BLaER1 treated with 17β-estradiol and CSF1 and Interleukin-3, amounts not matched to agents 10 nM and 100 nM (cell line): ENCODE measurements around the gene TP53I13.

Experiments
- H3K27ac ChIP-seq, 11 experiments: shearing (Covaris generic); formaldehyde crosslinking; 2 replicates each; pipeline ENCODE4 v1.8.1; 2022
- H3K27me3 ChIP-seq, 11 experiments: shearing (Covaris generic); formaldehyde crosslinking; 2 replicates each; pipeline ENCODE4 v1.8.1; 2022
- H3K36me3 ChIP-seq, 11 experiments: shearing (Covaris generic); formaldehyde crosslinking; 2 replicates each; pipeline ENCODE4 v1.8.1; 2022
- H3K4me1 ChIP-seq, 10 experiments: shearing (Covaris generic); formaldehyde crosslinking; 2 replicates each; pipeline ENCODE4 v1.8.1; 2022
- H3K4me2 ChIP-seq, 11 experiments: shearing (Covaris generic); formaldehyde crosslinking; 2 replicates each; pipeline ENCODE4 v1.8.1; 2022
- H3K4me3 ChIP-seq, 10 experiments: shearing (Covaris generic); formaldehyde crosslinking; 2 replicates each; pipeline ENCODE4 v1.8.1; 2022
- H3K9ac ChIP-seq, 11 experiments: shearing (Covaris generic); formaldehyde crosslinking; 2 replicates each; pipeline ENCODE4 v1.8.1; 2022
- H3K9me3 ChIP-seq, 11 experiments: shearing (Covaris generic); formaldehyde crosslinking; replicated peaks in 1 of 11; 2 replicates each; pipeline ENCODE4 v1.8.1; 2022
- H4K20me1 ChIP-seq, 11 experiments: shearing (Covaris generic); formaldehyde crosslinking; 2 replicates each; pipeline ENCODE4 v1.8.1; 2022
- Cebpa-rat ChIP-seq, 11 experiments: shearing (Covaris generic); IDR thresholded peaks; 2 replicates each; pipeline ENCODE4 v1.8.1; 2022

The TP53I13 gene

DNA sequence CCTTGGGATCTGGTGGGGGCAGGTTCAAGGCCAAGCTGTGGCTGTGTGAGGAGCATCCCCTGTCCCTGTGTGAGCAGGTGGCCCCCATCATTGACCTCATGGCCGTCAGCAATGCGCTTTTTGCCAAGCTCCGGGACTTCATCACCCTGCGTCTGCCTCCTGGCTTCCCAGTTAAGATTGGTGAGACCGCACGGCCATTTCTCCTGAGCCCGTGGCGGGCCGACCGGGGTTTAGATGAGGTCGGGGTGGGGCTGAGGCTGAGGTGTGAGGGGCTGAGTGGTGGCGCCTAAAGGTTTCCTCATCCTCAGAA, 43.5 kb downstream of the TP53I13 start:
- no peak for TF ChIP-seq Cebpa-rat (IDR thresholded peaks at IDR 0.05)
- H3K36me3 ChIP-seq: peaks cover 0 to 50% (median 32%) of the 10 kb centered on the region in 11 experiments; a peak in 17 of 22 replicates
- no peak overlapping the region for H3K9ac ChIP-seq
- H3K27me3 ChIP-seq: peaks cover 13 to 23% (median 16%) of the 10 kb centered on the region in 11 experiments
- H3K27ac ChIP-seq: no peak overlapping the region
- H4K20me1 ChIP-seq: peaks cover 0 to 83% (median 36%) of the 10 kb centered on the region in 11 experiments; a peak in 18 of 22 replicates
- H3K4me2 ChIP-seq: no peak overlapping the region
- no peak overlapping the region for H3K4me3 ChIP-seq
- H3K9me3 ChIP-seq: peaks cover 0 to 5% (median 0%) of the 10 kb centered on the region in 11 experiments; a peak in 1 of 22 replicates
- peaks cover 33 to 76% (median 60%) of the 10 kb centered on the region in 10 experiments for H3K4me1 ChIP-seq

DNA sequence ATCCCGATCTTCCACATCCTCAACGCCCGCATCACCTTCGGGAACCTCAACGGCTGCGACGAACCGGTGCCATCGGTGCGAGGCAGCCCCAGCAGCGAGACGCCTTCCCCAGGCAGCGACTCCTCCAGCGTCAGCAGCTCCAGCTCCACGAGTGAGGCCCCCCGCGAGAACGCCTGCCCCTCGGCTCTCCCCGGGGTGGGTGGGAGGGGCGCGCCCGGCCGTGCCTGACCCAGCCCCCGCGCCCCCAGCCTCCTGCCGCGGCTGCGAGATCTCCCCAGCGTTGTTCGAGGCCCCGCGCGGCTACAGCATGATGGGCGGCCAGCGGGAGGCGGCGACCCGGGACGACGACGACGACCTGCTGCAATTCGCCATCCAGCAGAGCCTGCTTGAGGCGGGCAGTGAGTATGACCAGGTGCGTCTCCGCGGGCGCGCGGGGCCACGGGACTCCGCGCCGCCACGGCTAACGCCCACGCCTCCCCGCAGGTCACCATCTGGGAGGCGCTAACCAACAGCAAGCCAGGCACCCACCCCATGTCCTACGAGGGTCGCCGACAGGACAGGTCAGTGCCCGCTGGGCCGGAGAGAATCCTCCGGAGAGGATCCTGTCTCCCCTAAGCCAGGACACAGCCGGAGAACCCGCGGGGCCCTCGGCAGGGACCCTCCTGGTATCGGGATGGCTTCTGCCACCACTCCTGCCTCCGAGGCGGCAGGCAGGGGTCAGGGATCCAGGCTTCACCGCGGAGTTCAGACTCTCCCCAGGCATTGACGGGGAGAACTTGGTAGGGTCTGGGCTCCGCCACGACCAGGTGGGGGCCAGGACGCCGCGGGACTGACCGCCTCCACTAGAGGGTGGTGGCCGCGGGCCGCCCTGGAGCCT, 44.1 kb downstream of the TP53I13 start:
- H3K4me1 ChIP-seq: peaks cover 39 to 76% (median 60%) of the 10 kb centered on the region in 10 experiments
- no peak for TF ChIP-seq Cebpa-rat (IDR thresholded peaks at IDR 0.05)
- peak overlapping the region in 5 of 11 experiments; percentile 35 to 57 (median 40); a peak in 7 of 22 replicates for H3K9ac ChIP-seq
- H4K20me1 ChIP-seq: peaks cover 0 to 78% (median 30%) of the 10 kb centered on the region in 11 experiments; a peak in 18 of 22 replicates
- H3K36me3 ChIP-seq: peaks cover 0 to 49% (median 32%) of the 10 kb centered on the region in 11 experiments; a peak in 17 of 22 replicates
- H3K27ac ChIP-seq: peak overlapping the region in 6 of 11 experiments; percentile 13 to 50 (median 38); a peak in 6 of 22 replicates
- H3K9me3 ChIP-seq: peaks cover 0 to 5% (median 0%) of the 10 kb centered on the region in 11 experiments; a peak in 1 of 22 replicates
- peak overlapping the region in 4 of 10 experiments; percentile 40 to 52 (median 46); a peak in 6 of 20 replicates for H3K4me3 ChIP-seq
- peaks cover 13 to 28% (median 21%) of the 10 kb centered on the region in 11 experiments for H3K27me3 ChIP-seq
- H3K4me2 ChIP-seq: peak overlapping the region; percentile 92 to 98 (median 95); a peak in 21 of 22 replicates

DNA sequence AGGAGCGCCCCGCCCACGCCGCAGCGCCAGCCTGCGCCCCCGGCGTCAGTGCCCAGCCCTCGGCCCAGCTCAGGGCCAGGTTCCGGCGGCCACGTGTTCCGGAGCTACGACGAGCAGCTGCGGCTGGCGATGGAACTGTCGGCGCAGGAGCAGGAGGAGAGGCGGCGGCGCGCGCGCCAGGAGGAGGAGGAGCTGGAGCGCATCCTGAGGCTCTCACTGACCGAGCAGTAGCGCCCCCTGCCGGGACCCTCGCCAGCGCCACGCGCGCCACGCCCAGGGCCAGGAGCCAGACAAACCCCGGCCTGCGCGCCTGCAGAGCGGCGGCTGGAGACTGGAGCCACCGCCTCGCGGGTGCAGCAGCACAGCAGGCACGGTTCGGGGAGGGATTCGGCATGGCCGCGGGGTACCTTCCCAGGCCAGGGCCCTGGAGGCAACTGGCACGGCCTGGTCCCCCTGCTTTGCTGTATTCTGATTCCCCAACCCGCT, 44.9 kb downstream of the TP53I13 start:
- H3K9me3 ChIP-seq: peaks cover 0 to 5% (median 0%) of the 10 kb centered on the region in 11 experiments; a peak in 1 of 22 replicates
- H4K20me1 ChIP-seq: peaks cover 0 to 71% (median 22%) of the 10 kb centered on the region in 11 experiments; a peak in 18 of 22 replicates
- peaks cover 0 to 42% (median 32%) of the 10 kb centered on the region in 11 experiments; a peak in 17 of 22 replicates for H3K36me3 ChIP-seq
- peak overlapping the region in 6 of 11 experiments; percentile 13 to 50 (median 42); a peak in 6 of 22 replicates for H3K27ac ChIP-seq
- H3K9ac ChIP-seq: peak overlapping the region in 10 of 11 experiments; percentile 17 to 65 (median 38); a peak in 18 of 22 replicates
- TF ChIP-seq Cebpa-rat (IDR thresholded peaks at IDR 0.05): no peak
- H3K4me2 ChIP-seq: peak overlapping the region; percentile 92 to 98 (median 95)
- H3K4me3 ChIP-seq: peak overlapping the region in 5 of 10 experiments; percentile 13 to 52 (median 41); a peak in 9 of 20 replicates
- peaks cover 13 to 28% (median 22%) of the 10 kb centered on the region in 11 experiments for H3K27me3 ChIP-seq
- H3K4me1 ChIP-seq: peaks cover 43 to 76% (median 63%) of the 10 kb centered on the region in 10 experiments

DNA sequence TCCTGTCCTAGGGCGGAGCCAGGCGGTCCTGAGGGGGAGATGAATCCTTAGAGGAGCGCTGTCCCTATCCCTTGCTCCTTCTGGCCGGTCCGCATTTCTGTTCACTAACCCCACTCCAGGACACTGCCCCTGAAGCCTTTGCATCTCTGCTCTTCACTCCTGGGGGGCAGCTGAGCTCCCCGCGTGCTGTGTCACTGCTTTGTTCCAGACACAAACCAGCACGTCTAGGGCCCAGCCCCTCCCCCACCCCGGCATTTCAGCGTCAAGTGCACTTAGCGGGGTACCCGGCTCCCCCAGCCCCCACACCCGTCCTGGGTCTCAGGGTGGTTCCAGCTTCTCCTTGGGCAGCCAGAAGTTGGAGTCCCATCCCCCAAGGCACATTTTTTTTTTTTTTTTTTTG, 45.4 kb downstream of the TP53I13 start:
- H3K27me3 ChIP-seq: peaks cover 13 to 28% (median 22%) of the 10 kb centered on the region in 11 experiments
- H3K4me3 ChIP-seq: peak overlapping the region in 5 of 10 experiments; percentile 13 to 52 (median 41); a peak in 7 of 20 replicates
- peaks cover 48 to 76% (median 67%) of the 10 kb centered on the region in 10 experiments for H3K4me1 ChIP-seq
- peaks cover 0 to 5% (median 0%) of the 10 kb centered on the region in 11 experiments; a peak in 1 of 22 replicates for H3K9me3 ChIP-seq
- H3K36me3 ChIP-seq: peaks cover 0 to 37% (median 29%) of the 10 kb centered on the region in 11 experiments; a peak in 17 of 22 replicates
- H3K4me2 ChIP-seq: peak overlapping the region; percentile 92 to 98 (median 95)
- peaks cover 0 to 66% (median 22%) of the 10 kb centered on the region in 11 experiments; a peak in 18 of 22 replicates for H4K20me1 ChIP-seq
- H3K9ac ChIP-seq: peak overlapping the region in 10 of 11 experiments; percentile 17 to 65 (median 38); a peak in 16 of 22 replicates
- TF ChIP-seq Cebpa-rat (IDR thresholded peaks at IDR 0.05): no peak
- H3K27ac ChIP-seq: peak overlapping the region in 3 of 11 experiments; percentile 9 to 39 (median 19); a peak in 3 of 22 replicates

DNA sequence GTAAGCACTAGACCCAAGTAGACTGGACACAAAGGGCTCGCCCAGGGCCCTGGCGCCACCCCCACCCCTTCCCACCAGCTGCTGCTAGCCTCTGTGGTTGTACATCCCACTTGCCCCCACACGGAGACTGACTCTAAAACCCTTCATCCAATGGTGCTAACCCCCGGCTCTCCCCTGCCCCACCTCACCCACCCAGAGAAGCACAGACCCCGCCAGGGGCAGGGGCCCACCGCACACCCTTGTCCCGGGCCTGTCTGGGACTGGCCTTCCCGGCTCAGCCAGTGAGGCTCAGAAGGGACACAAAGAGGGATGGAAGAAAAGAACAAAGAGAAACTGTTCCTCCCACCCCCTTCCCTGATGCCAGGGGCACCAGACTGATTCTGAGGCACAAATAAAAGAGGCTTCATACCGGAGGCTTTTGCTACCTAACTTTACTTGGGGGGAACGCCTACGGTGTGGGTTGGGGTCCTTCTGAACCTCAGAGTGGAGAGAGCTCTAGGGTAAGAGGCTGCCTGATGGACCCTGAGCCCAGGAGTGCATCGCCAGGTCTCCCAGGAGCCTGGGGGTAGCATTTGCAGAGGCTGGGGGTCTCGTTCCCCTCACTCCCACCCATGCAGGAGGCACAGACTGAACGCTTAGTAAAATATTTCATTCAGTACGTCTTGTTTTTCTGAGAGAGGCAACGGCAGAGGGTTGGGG, 46.0 kb downstream of the TP53I13 start:
- no peak for TF ChIP-seq Cebpa-rat (IDR thresholded peaks at IDR 0.05)
- Histone ChIP-seq H3K27me3 (peaks cover 13 to 28% (median 22%) of the 10 kb centered on the region in 11 experiments), H3K4me3 (peak overlapping the region in 5 of 10 experiments; percentile 45 to 53 (median 51); a peak in 5 of 20 replicates), H3K27ac (peak overlapping the region in 5 of 11 experiments; percentile 29 to 57 (median 38); a peak in 7 of 22 replicates), H3K9me3 (peaks cover 0 to 5% (median 0%) of the 10 kb centered on the region in 11 experiments; a peak in 1 of 22 replicates), H4K20me1 (peaks cover 0 to 60% (median 22%) of the 10 kb centered on the region in 11 experiments; a peak in 18 of 22 replicates), H3K4me1 (peaks cover 54 to 76% (median 70%) of the 10 kb centered on the region in 10 experiments), H3K4me2 (peak overlapping the region; percentile 92 to 98 (median 95)), H3K36me3 (peaks cover 0 to 31% (median 23%) of the 10 kb centered on the region in 11 experiments; a peak in 14 of 22 replicates), H3K9ac (peak overlapping the region in 9 of 11 experiments; percentile 9 to 65 (median 47); a peak in 11 of 22 replicates)

DNA sequence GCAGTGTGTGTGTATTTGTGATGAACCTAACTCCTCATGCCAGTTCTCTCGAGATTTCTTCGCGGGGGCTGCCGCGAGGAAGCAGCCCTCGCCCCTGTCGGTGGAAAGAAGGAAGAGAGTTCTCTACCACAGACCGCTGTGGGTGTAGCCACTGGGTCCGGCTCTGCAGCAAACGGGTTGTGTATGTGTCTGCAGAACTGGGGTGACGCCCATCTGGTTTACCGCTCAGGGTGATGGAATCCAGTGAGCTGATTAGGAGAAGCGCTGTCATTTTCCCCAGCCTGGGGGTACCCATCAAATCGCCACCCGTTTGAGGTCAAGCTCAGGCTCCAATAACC, 46.5 kb downstream of the TP53I13 start:
- peaks cover 13 to 28% (median 22%) of the 10 kb centered on the region in 11 experiments for H3K27me3 ChIP-seq
- TF ChIP-seq Cebpa-rat (IDR thresholded peaks at IDR 0.05): no peak
- peak overlapping the region in 7 of 11 experiments; percentile 6 to 57 (median 39); a peak in 11 of 22 replicates for H3K27ac ChIP-seq
- H3K9ac ChIP-seq: peak overlapping the region in 10 of 11 experiments; percentile 9 to 65 (median 52); a peak in 17 of 22 replicates
- peak overlapping the region; percentile 34 to 68 (median 52); a peak in 18 of 20 replicates for H3K4me3 ChIP-seq
- peak overlapping the region; percentile 92 to 98 (median 95) for H3K4me2 ChIP-seq
- peaks cover 0 to 28% (median 20%) of the 10 kb centered on the region in 11 experiments; a peak in 14 of 22 replicates for H3K36me3 ChIP-seq
- peaks cover 0 to 5% (median 0%) of the 10 kb centered on the region in 11 experiments; a peak in 1 of 22 replicates for H3K9me3 ChIP-seq
- H4K20me1 ChIP-seq: peaks cover 0 to 57% (median 22%) of the 10 kb centered on the region in 11 experiments; a peak in 18 of 22 replicates
- H3K4me1 ChIP-seq: peaks cover 55 to 76% (median 73%) of the 10 kb centered on the region in 10 experiments

DNA sequence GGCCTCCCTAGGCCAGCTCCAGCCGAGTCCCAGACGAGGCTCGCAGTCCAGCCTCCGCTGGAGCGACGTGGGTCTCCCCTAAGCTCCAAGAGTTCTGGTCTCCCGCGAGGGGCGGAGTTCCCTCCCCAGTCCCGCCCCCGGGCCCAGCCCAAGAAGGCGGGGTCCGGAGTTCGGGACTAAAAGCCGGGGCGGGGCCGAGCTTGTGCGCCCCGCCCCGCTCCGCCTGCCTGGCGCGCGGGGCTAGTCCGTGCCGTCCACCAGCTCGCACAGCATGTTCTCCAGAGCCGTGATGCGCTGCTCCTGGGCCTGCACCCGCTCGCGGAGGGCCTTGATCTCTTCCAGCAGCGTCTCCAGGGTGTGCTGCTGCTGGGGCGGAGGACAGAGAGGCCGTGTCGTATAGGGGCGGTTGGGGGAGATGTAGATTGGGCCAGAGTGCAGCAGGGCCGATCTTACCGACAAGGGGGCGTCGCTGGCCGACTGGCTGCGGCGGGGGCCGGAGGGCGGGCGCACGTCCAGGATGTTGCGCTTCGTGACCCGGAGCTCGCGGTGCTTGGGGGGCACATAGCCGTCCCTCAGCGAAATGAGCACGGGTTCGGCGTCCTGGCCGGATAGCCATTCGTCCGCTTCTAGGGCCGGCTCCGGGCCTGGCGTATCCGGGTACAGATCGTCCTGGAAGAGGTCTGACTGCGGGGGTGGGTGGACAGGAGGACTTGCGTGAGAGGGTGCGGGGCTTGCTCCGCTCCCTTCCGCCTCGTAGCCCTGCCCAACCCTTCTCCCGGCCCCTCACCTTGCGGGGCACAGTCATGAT, 47.2 kb downstream of the TP53I13 start:
- peak overlapping the region in 10 of 11 experiments; percentile 10 to 65 (median 52); a peak in 17 of 22 replicates for H3K9ac ChIP-seq

More for the DNA sequence above, 47.2 kb downstream of the TP53I13 start:
- Histone ChIP-seq H3K36me3 (peaks cover 0 to 22% (median 14%) of the 10 kb centered on the region in 11 experiments; a peak in 14 of 22 replicates), H4K20me1 (peaks cover 0 to 51% (median 22%) of the 10 kb centered on the region in 11 experiments; a peak in 18 of 22 replicates), H3K9me3 (peaks cover 0 to 5% (median 0%) of the 10 kb centered on the region in 11 experiments; a peak in 1 of 22 replicates), H3K27ac (peak overlapping the region in 7 of 11 experiments; percentile 6 to 57 (median 39); a peak in 11 of 22 replicates), H3K4me2 (peak overlapping the region; percentile 92 to 98 (median 95)), H3K27me3 (peaks cover 13 to 28% (median 22%) of the 10 kb centered on the region in 11 experiments), H3K4me3 (peak overlapping the region; percentile 34 to 68 (median 52)), H3K4me1 (peaks cover 55 to 81% (median 79%) of the 10 kb centered on the region in 10 experiments)
- TF ChIP-seq Cebpa-rat (IDR thresholded peaks at IDR 0.05): no peak
